ENCODE measurements around the gene SLC25A18. TPM values are rescaled to one million over a fixed set of nuclear protein-coding genes. Genes with fewer than 3 reads are reported as not detected.

SLC25A18 gene
- polyA plus RNA-seq, 3 donors: 0.10 to 0.11 TPM; not detected in 1

GRCh38 chr22:17575681-17576080, 12.4 kb downstream of the SLC25A18 start:
- intact Hi-C loops (cut with micrococcal nuclease): no loop called here
- H3K9me3 Mint-ChIP-seq: no peaks in the 10 kb centered on the region

GRCh38 chr22:17576470-17576869, 13.2 kb downstream of the SLC25A18 start:
- H2AFZ ChIP-seq (ENCODE audit: insufficient read depth, low read depth, low read length, poor library complexity, severe bottlenecking): no peak overlapping the region
- DNase-seq: no peak

More at GRCh38 chr22:17575681-17576080, 12.4 kb downstream of the SLC25A18 start:
- Histone ChIP-seq H3K79me2 (ENCODE audit: insufficient read depth, low read length) (no peaks in the 10 kb centered on the region), H3K36me3 (replicated peaks in 1 of 2; ENCODE audit: control insufficient read depth in 1 of 2, insufficient read depth in 2 of 2, low read length in 2 of 2) (no peaks in the 10 kb centered on the region), H3K27me3 (ENCODE audit: control insufficient read depth in 2 of 2, insufficient read depth in 2 of 2, low read length in 2 of 2) (no peaks in the 10 kb centered on the region), H4K20me1 (ENCODE audit: insufficient read depth, low read length) (no peaks in the 10 kb centered on the region), H3K9me3 (replicated peaks in 1 of 2; ENCODE audit: control insufficient read depth in 1 of 2, insufficient read depth in 1 of 2, low read length in 2 of 2) (no peaks in the 10 kb centered on the region), H3K4me2 (replicated peaks; ENCODE audit: extremely low read depth, low read length, poor library complexity, severe bottlenecking) (no peak overlapping the region), H3K4me3 (replicated peaks in 1 of 3; ENCODE audit: low read depth in 2 of 3, low read length in 3 of 3) (no peak overlapping the region), H3K4me1 (ENCODE audit: control insufficient read depth in 1 of 2, insufficient read depth in 2 of 2, low read length in 2 of 2) (no peaks in the 10 kb centered on the region), H3K9ac (ENCODE audit: insufficient read depth, low read length, poor library complexity, severe bottlenecking) (no peak overlapping the region), H3K27ac (ENCODE audit: low read depth in 1 of 2, low read length in 2 of 2) (no peak overlapping the region), H2AFZ (ENCODE audit: insufficient read depth, low read depth, low read length, poor library complexity, severe bottlenecking) (no peak overlapping the region)
- no peak for DNase-seq
- Mint-ChIP-seq H3K27me3 (ENCODE audit: low read depth in 3 of 3) (peaks cover 0 to 10% (median 8%) of the 10 kb centered on the region in 3 donors), H3K27ac (no peak overlapping the region), H3K4me3 (no peak overlapping the region), H3K36me3 (no peaks in the 10 kb centered on the region), H3K4me1 (no peaks in the 10 kb centered on the region)
- no peak for TF ChIP-seq CTCF (IDR thresholded peaks at IDR 0.05)
- 96% methylated on average over 2 of the region's 4 CpGs for WGBS (ENCODE audit: insufficient coverage)

More at GRCh38 chr22:17576470-17576869, 13.2 kb downstream of the SLC25A18 start:
- Mint-ChIP-seq H3K4me3 (no peak overlapping the region), H3K36me3 (no peaks in the 10 kb centered on the region), H3K27me3 (ENCODE audit: low read depth in 3 of 3) (peaks cover 0 to 11% (median 7%) of the 10 kb centered on the region in 3 donors), H3K4me1 (no peaks in the 10 kb centered on the region), H3K27ac (no peak overlapping the region), H3K9me3 (no peaks in the 10 kb centered on the region)
- no peaks in the 10 kb centered on the region for H3K27me3 ChIP-seq (ENCODE audit: control insufficient read depth in 2 of 2, insufficient read depth in 2 of 2, low read length in 2 of 2)
- H3K36me3 ChIP-seq (replicated peaks in 1 of 2; ENCODE audit: control insufficient read depth in 1 of 2, insufficient read depth in 2 of 2, low read length in 2 of 2): no peaks in the 10 kb centered on the region
- H3K27ac ChIP-seq (ENCODE audit: low read depth in 1 of 2, low read length in 2 of 2): no peak overlapping the region
- no peak overlapping the region for H3K4me2 ChIP-seq (replicated peaks; ENCODE audit: extremely low read depth, low read length, poor library complexity, severe bottlenecking)
- no peaks in the 10 kb centered on the region for H3K9me3 ChIP-seq (replicated peaks in 1 of 2; ENCODE audit: control insufficient read depth in 1 of 2, insufficient read depth in 1 of 2, low read length in 2 of 2)
- no peaks in the 10 kb centered on the region for H3K4me1 ChIP-seq (ENCODE audit: control insufficient read depth in 1 of 2, insufficient read depth in 2 of 2, low read length in 2 of 2)
- H3K4me3 ChIP-seq (replicated peaks in 1 of 3; ENCODE audit: low read depth in 2 of 3, low read length in 3 of 3): no peak overlapping the region
- no peak for TF ChIP-seq CTCF (IDR thresholded peaks at IDR 0.05)
- H3K79me2 ChIP-seq (ENCODE audit: insufficient read depth, low read length): no peaks in the 10 kb centered on the region
- intact Hi-C loops (cut with micrococcal nuclease): no loop called here
- H3K9ac ChIP-seq (ENCODE audit: insufficient read depth, low read length, poor library complexity, severe bottlenecking): no peak overlapping the region
- H4K20me1 ChIP-seq (ENCODE audit: insufficient read depth, low read length): no peaks in the 10 kb centered on the region
- WGBS (ENCODE audit: insufficient coverage): 85% methylated on average over 6 of the region's 6 CpGs
